ENCODE measurements around the gene KCNH1.
"Not testable (repeated sequence)": the region's sequence is repeated elsewhere in the genome, so short reads cannot be mapped to it uniquely, and the experiment has no call there.

Gene KCNH1

DNA sequence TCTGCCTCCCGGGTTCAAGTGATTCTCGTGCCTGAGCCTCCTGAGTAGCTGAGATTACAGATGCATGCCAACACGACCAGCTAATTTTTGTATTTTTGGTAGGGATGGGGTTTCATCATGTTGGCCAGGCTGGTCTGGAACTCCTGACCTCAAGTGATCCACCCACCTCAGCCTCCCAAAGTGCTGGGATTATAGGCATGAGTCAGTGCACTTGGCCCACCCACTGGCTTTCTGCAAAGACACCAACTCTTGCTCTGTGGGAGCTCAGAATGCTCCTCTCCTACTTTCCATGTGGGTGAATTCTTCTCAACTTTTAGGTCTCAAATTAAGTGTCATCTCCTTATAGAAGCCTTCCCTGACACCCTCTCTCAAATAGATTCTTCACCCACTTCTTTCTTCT, 92.1 kb downstream of the KCNH1 start:
- not testable (repeated sequence) for H4K8ac ChIP-seq (ENCODE audit: low read depth, low read length); H3K79me1 ChIP-seq (ENCODE audit: low read depth, low read length); H2AFZ ChIP-seq (ENCODE audit: low read length); H3K14ac ChIP-seq (ENCODE audit: low read length); H3K4me1 ChIP-seq (ENCODE audit: control insufficient read depth in 2 of 2, insufficient read depth in 1 of 2, low read depth in 1 of 2, low read length in 2 of 2); H3K4ac ChIP-seq (ENCODE audit: low read length); H4K91ac ChIP-seq (ENCODE audit: low read depth, low read length, poor library complexity); H3K4me3 ChIP-seq (ENCODE audit: low read length in 2 of 2); H2BK5ac ChIP-seq (ENCODE audit: low read length); H3K23ac ChIP-seq (ENCODE audit: low read depth, low read length, poor library complexity); H3K18ac ChIP-seq (ENCODE audit: low read length); H3K27ac ChIP-seq (replicated peaks; ENCODE audit: low read length); H3K36me3 ChIP-seq (replicated peaks in 1 of 2; ENCODE audit: control insufficient read depth in 2 of 2, insufficient read depth in 2 of 2, low read length in 2 of 2); H2BK15ac ChIP-seq (ENCODE audit: low read length); H3K9ac ChIP-seq (ENCODE audit: low read depth, low read length, poor library complexity); H2BK12ac ChIP-seq (ENCODE audit: low read length); H3K4me2 ChIP-seq (ENCODE audit: insufficient read depth, low read length, poor library complexity, severe bottlenecking); H2AK5ac ChIP-seq (ENCODE audit: low read depth, low read length); DNase-seq (ENCODE audit: low spot score); H2BK120ac ChIP-seq (ENCODE audit: low read depth, low read length); H3K9me3 ChIP-seq (replicated peaks in 1 of 2; ENCODE audit: control insufficient read depth in 2 of 2, insufficient read depth in 1 of 2, low read depth in 1 of 2, low read length in 2 of 2); H3K27me3 ChIP-seq (ENCODE audit: control insufficient read depth in 3 of 3, insufficient read depth in 3 of 3, low read depth in 1 of 3, low read length in 3 of 3)
- no CpG with 5 or more reads among the region's 3 CpGs for WGBS, 2 donors (ENCODE audit: extremely low coverage in 2 of 2, insufficient read length in 2 of 2, insufficient replicate concordance in 1 of 2)

- Histone ChIP-seq H3K4me2 (ENCODE audit: insufficient read depth, low read length, poor library complexity, severe bottlenecking) (no peak overlapping the region), H3K9ac (ENCODE audit: low read depth, low read length, poor library complexity) (no peak overlapping the region), H3K18ac (ENCODE audit: low read length) (no peak overlapping the region), H3K4me3 (ENCODE audit: low read length in 2 of 2) (no peak overlapping the region), H3K14ac (ENCODE audit: low read length) (no peak overlapping the region), H4K91ac (ENCODE audit: low read depth, low read length, poor library complexity) (no peak overlapping the region), H4K8ac (ENCODE audit: low read depth, low read length) (no peak overlapping the region), H3K79me1 (ENCODE audit: low read depth, low read length) (no peaks in the 10 kb centered on the region), H3K36me3 (replicated peaks in 1 of 2; ENCODE audit: control insufficient read depth in 2 of 2, insufficient read depth in 2 of 2, low read length in 2 of 2) (no peaks in the 10 kb centered on the region), H3K4ac (ENCODE audit: low read length) (no peak overlapping the region), H2AFZ (ENCODE audit: low read length) (no peak overlapping the region), H2BK120ac (ENCODE audit: low read depth, low read length) (no peak overlapping the region), H2BK12ac (ENCODE audit: low read length) (no peak overlapping the region), H2BK15ac (ENCODE audit: low read length) (no peak overlapping the region), H3K4me1 (ENCODE audit: control insufficient read depth in 2 of 2, insufficient read depth in 1 of 2, low read depth in 1 of 2, low read length in 2 of 2) (peaks cover 2 to 3% of the 10 kb centered on the region in 2 donors), H3K27me3 (ENCODE audit: control insufficient read depth in 3 of 3, insufficient read depth in 3 of 3, low read depth in 1 of 3, low read length in 3 of 3) (no peaks in the 10 kb centered on the region), H3K27ac (replicated peaks; ENCODE audit: low read length) (no peak overlapping the region), H3K9me3 (replicated peaks in 1 of 2; ENCODE audit: control insufficient read depth in 2 of 2, insufficient read depth in 1 of 2, low read depth in 1 of 2, low read length in 2 of 2) (no peaks in the 10 kb centered on the region), H3K23ac (ENCODE audit: low read depth, low read length, poor library complexity) (no peak overlapping the region), H2BK5ac (ENCODE audit: low read length) (no peak overlapping the region), H2AK5ac (ENCODE audit: low read depth, low read length) (no peak overlapping the region)
- whole genome bisulfite sequencing, 2 donors (ENCODE audit: extremely low coverage in 2 of 2, insufficient read length in 2 of 2, insufficient replicate concordance in 1 of 2) = no CpG with 5 or more reads among the region's 2 CpGs
- DNase-seq (ENCODE audit: low spot score) = no peak
Measured at GRCh38 chr1:211037095-211037494, 96.9 kb downstream of the KCNH1 start.

- no peak overlapping the region for H4K8ac ChIP-seq (ENCODE audit: low read depth, low read length)
- no peak overlapping the region for H3K23ac ChIP-seq (ENCODE audit: low read depth, low read length, poor library complexity)
- H2BK5ac ChIP-seq (ENCODE audit: low read length) = no peak overlapping the region
- H3K9me3 ChIP-seq (replicated peaks in 1 of 2; ENCODE audit: control insufficient read depth in 2 of 2, insufficient read depth in 1 of 2, low read depth in 1 of 2, low read length in 2 of 2) = no peaks in the 10 kb centered on the region
- no peak overlapping the region for H2BK15ac ChIP-seq (ENCODE audit: low read length)
- no peak overlapping the region for H2BK12ac ChIP-seq (ENCODE audit: low read length)
- no peak for DNase-seq (ENCODE audit: low spot score)
- H3K4ac ChIP-seq (ENCODE audit: low read length) = no peak overlapping the region
- H3K4me3 ChIP-seq (ENCODE audit: low read length in 2 of 2) = no peak overlapping the region
- peaks cover 2 to 3% of the 10 kb centered on the region in 2 donors for H3K4me1 ChIP-seq (ENCODE audit: control insufficient read depth in 2 of 2, insufficient read depth in 1 of 2, low read depth in 1 of 2, low read length in 2 of 2)
- no peaks in the 10 kb centered on the region for H3K36me3 ChIP-seq (replicated peaks in 1 of 2; ENCODE audit: control insufficient read depth in 2 of 2, insufficient read depth in 2 of 2, low read length in 2 of 2)
- no peak overlapping the region for H3K27ac ChIP-seq (replicated peaks; ENCODE audit: low read length)
- no peak overlapping the region for H2AK5ac ChIP-seq (ENCODE audit: low read depth, low read length)
- no peaks in the 10 kb centered on the region for H3K27me3 ChIP-seq (ENCODE audit: control insufficient read depth in 3 of 3, insufficient read depth in 3 of 3, low read depth in 1 of 3, low read length in 3 of 3)
- no peak overlapping the region for H4K91ac ChIP-seq (ENCODE audit: low read depth, low read length, poor library complexity)
- H2BK120ac ChIP-seq (ENCODE audit: low read depth, low read length) = no peak overlapping the region
- H3K9ac ChIP-seq (ENCODE audit: low read depth, low read length, poor library complexity) = no peak overlapping the region
- WGBS, 2 donors (ENCODE audit: extremely low coverage in 2 of 2, insufficient read length in 2 of 2, insufficient replicate concordance in 1 of 2) = no CpG with 5 or more reads among the region's 3 CpGs
- H3K18ac ChIP-seq (ENCODE audit: low read length) = no peak overlapping the region
- H3K14ac ChIP-seq (ENCODE audit: low read length) = no peak overlapping the region
- no peak overlapping the region for H3K4me2 ChIP-seq (ENCODE audit: insufficient read depth, low read length, poor library complexity, severe bottlenecking)
- no peaks in the 10 kb centered on the region for H3K79me1 ChIP-seq (ENCODE audit: low read depth, low read length)
- no peak overlapping the region for H2AFZ ChIP-seq (ENCODE audit: low read length)
Measured at GRCh38 chr1:211036381-211037060, 97.4 kb downstream of the KCNH1 start.

- Histone ChIP-seq H3K4me3 (ENCODE audit: low read length in 2 of 2) (no peak overlapping the region), H3K27me3 (ENCODE audit: control insufficient read depth in 3 of 3, insufficient read depth in 3 of 3, low read depth in 1 of 3, low read length in 3 of 3) (no peaks in the 10 kb centered on the region), H3K4me2 (ENCODE audit: insufficient read depth, low read length, poor library complexity, severe bottlenecking) (no peak overlapping the region), H2BK15ac (ENCODE audit: low read length) (no peak overlapping the region), H3K4ac (ENCODE audit: low read length) (no peak overlapping the region), H3K18ac (ENCODE audit: low read length) (no peak overlapping the region), H2BK12ac (ENCODE audit: low read length) (no peak overlapping the region), H3K4me1 (ENCODE audit: control insufficient read depth in 2 of 2, insufficient read depth in 1 of 2, low read depth in 1 of 2, low read length in 2 of 2) (peaks cover 2 to 3% of the 10 kb centered on the region in 2 donors), H3K23ac (ENCODE audit: low read depth, low read length, poor library complexity) (no peak overlapping the region), H3K9ac (ENCODE audit: low read depth, low read length, poor library complexity) (no peak overlapping the region), H2AFZ (ENCODE audit: low read length) (no peak overlapping the region), H3K27ac (replicated peaks; ENCODE audit: low read length) (no peak overlapping the region), H3K9me3 (replicated peaks in 1 of 2; ENCODE audit: control insufficient read depth in 2 of 2, insufficient read depth in 1 of 2, low read depth in 1 of 2, low read length in 2 of 2) (no peaks in the 10 kb centered on the region), H4K8ac (ENCODE audit: low read depth, low read length) (no peak overlapping the region), H4K91ac (ENCODE audit: low read depth, low read length, poor library complexity) (no peak overlapping the region), H3K36me3 (replicated peaks in 1 of 2; ENCODE audit: control insufficient read depth in 2 of 2, insufficient read depth in 2 of 2, low read length in 2 of 2) (no peaks in the 10 kb centered on the region), H3K14ac (ENCODE audit: low read length) (no peak overlapping the region), H2BK120ac (ENCODE audit: low read depth, low read length) (no peak overlapping the region), H2AK5ac (ENCODE audit: low read depth, low read length) (no peak overlapping the region), H3K79me1 (ENCODE audit: low read depth, low read length) (no peaks in the 10 kb centered on the region), H2BK5ac (ENCODE audit: low read length) (no peak overlapping the region)
- DNase-seq (ENCODE audit: low spot score) = no peak
- no CpG with 5 or more reads among the region's 3 CpGs for WGBS, 2 donors (ENCODE audit: extremely low coverage in 2 of 2, insufficient read length in 2 of 2, insufficient replicate concordance in 1 of 2)
Measured at GRCh38 chr1:211035821-211036380, 98.0 kb downstream of the KCNH1 start.

Measured in neuronal stem cell (in vitro differentiated cells).